Liver (tissue), 3 donors: ENCODE measurements around the gene ERC2.

Experiments used
- ATF3 ChIP-seq: IDR thresholded peaks from 2 replicates; pipeline ENCODE4 v1.6.1; 2016; ENCODE audit warnings: antibody characterized with exemption
- GABPA ChIP-seq, 2 donors: IDR thresholded peaks in 1 of 2; conservative IDR thresholded peaks in 1 of 2; 2 replicates each; pipeline ENCODE4 v1.6.1; 2016; ENCODE audit warnings: antibody characterized with exemption in 2 of 2, mild to moderate bottlenecking in 1 of 2, moderate library complexity in 1 of 2
- RAD21 ChIP-seq, 2 donors: IDR thresholded peaks; 2 replicates each; pipeline ENCODE4 v1.6.1; 2016; ENCODE audit warnings: antibody characterized with exemption in 2 of 2, mild to moderate bottlenecking in 2 of 2
- REST ChIP-seq: IDR thresholded peaks from 2 replicates; pipeline ENCODE4 v1.6.1; 2016; ENCODE audit warnings: antibody characterized with exemption, mild to moderate bottlenecking
- TAF1 ChIP-seq: conservative IDR thresholded peaks from 2 replicates; pipeline ENCODE4 v1.6.1; 2016; ENCODE audit warnings: antibody characterized with exemption, mild to moderate bottlenecking
- TF ChIP-seq, protein P1 (sequence below): fragments of 150-350 bp; IDR thresholded peaks from 2 replicates; pipeline ENCODE4 v1.5.1; 2017; ENCODE audit warnings: improper control_type of control experiment, low read depth, low read length; ENCODE audit not compliant: missing input control
- TF ChIP-seq, protein P2 (sequence below): IDR thresholded peaks from 2 replicates; pipeline ENCODE4 v1.6.1; 2016; ENCODE audit warnings: antibody characterized with exemption
- TF ChIP-seq, protein P3 (sequence below): IDR thresholded peaks from 2 replicates; pipeline ENCODE4 v1.6.1; 2016; ENCODE audit warnings: antibody characterized with exemption
- donor health status: healthy.
- donor health status: healthy.

- TF ChIP-seq REST (no peak), GABPA (IDR thresholded peaks at IDR 0.05 in 1 of 2, conservative IDR thresholded peaks at IDR 0.05 in 1 of 2) (no peak), RAD21 (IDR thresholded peaks at IDR 0.05) (no peak), ATF3 (no peak), TAF1 (no peak)
- TF ChIP-seq, protein P1, sequence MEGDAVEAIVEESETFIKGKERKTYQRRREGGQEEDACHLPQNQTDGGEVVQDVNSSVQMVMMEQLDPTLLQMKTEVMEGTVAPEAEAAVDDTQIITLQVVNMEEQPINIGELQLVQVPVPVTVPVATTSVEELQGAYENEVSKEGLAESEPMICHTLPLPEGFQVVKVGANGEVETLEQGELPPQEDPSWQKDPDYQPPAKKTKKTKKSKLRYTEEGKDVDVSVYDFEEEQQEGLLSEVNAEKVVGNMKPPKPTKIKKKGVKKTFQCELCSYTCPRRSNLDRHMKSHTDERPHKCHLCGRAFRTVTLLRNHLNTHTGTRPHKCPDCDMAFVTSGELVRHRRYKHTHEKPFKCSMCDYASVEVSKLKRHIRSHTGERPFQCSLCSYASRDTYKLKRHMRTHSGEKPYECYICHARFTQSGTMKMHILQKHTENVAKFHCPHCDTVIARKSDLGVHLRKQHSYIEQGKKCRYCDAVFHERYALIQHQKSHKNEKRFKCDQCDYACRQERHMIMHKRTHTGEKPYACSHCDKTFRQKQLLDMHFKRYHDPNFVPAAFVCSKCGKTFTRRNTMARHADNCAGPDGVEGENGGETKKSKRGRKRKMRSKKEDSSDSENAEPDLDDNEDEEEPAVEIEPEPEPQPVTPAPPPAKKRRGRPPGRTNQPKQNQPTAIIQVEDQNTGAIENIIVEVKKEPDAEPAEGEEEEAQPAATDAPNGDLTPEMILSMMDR = no peak
- TF ChIP-seq, protein P2, sequence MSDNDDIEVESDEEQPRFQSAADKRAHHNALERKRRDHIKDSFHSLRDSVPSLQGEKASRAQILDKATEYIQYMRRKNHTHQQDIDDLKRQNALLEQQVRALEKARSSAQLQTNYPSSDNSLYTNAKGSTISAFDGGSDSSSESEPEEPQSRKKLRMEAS = no peak
- TF ChIP-seq, protein P3, sequence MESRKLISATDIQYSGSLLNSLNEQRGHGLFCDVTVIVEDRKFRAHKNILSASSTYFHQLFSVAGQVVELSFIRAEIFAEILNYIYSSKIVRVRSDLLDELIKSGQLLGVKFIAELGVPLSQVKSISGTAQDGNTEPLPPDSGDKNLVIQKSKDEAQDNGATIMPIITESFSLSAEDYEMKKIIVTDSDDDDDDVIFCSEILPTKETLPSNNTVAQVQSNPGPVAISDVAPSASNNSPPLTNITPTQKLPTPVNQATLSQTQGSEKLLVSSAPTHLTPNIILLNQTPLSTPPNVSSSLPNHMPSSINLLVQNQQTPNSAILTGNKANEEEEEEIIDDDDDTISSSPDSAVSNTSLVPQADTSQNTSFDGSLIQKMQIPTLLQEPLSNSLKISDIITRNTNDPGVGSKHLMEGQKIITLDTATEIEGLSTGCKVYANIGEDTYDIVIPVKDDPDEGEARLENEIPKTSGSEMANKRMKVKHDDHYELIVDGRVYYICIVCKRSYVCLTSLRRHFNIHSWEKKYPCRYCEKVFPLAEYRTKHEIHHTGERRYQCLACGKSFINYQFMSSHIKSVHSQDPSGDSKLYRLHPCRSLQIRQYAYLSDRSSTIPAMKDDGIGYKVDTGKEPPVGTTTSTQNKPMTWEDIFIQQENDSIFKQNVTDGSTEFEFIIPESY = no peak
These were observed 260.3 kb downstream of the ERC2 start for GRCh38 chr3:56207922-56208321.
